GM19193 (cell line): ENCODE measurements around the gene FAM222B.

Experiments
- POLR2A ChIP-seq: IDR thresholded peaks from 4 replicates; pipeline ENCODE4 v1.6.1; 2011; ENCODE audit not compliant: insufficient read depth, insufficient read length; ENCODE audit errors: extremely low read depth

Gene FAM222B

DNA sequence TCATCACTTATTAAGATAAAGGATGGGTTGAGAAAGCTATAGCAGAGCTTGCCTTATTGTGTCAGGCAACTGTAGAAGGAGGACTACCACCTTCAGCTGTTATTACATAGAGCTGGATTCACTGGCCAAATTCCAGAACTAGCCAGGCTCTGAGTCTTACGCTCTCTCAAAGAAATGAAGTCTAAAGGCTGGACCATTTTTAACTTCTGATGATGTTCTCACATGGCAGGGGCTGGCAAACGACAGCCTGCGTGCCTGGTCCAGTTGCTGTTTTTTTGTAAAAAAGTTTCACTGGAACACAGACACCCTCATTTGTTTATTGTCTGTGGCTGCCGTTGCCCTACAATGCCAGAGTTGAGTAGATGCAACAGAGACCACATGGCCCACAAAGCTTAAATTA lies 77.6 kb downstream of the FAM222B start:
- no peak for TF ChIP-seq POLR2A

DNA sequence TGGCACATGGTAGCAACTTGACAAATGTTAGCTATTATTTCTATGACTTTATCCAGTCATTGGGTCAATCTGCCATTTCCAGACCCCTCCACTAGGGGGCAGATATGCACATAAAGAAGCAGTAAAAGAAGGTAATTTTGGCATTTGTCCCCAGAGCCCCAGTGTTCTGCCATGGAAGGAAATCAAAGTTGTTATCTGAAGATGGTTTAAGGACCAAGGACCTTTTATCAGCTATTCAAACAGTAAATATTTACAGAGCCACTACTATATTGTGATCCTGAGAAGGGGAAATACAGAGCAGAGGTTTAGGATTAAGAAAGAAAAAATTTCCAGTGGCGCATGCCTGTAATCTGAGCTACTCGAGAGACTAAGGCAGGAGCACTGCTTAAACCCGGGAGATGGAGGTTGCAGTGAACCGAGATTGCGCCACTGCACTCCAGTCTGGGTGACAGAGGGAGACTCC lies 78.8 kb downstream of the FAM222B start:
- TF ChIP-seq POLR2A = no peak

DNA sequence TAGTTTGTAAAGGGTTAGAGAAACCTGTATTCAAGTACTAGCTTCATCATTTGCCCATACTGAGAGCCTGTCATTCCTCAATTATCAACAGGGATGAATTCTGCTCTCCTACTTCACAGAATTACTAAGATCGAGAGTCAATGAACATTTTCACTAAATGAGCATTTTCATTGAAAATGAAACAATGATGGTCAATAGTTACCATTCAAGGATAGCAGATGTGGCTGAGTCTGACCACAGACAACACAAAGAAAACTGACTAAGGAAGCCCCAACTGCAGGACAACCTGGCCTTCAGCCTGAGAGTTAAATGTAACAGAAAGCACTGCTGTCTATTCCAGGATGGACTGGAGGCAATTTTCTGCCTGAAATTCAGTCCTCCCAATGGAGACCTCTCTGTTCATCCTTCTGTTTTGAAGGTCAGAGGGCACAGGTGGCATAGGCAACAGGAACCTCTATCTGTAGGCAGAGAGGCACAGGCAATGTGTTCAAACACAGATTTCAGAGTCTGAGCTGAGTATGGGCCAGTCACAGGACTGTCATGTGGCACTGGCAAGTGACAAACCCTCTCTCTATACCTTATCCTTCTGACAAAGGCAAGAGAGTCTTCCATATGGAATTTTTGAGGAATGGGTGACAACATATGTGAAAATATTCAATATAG lies 79.3 kb downstream of the FAM222B start:
- no peak for TF ChIP-seq POLR2A

DNA sequence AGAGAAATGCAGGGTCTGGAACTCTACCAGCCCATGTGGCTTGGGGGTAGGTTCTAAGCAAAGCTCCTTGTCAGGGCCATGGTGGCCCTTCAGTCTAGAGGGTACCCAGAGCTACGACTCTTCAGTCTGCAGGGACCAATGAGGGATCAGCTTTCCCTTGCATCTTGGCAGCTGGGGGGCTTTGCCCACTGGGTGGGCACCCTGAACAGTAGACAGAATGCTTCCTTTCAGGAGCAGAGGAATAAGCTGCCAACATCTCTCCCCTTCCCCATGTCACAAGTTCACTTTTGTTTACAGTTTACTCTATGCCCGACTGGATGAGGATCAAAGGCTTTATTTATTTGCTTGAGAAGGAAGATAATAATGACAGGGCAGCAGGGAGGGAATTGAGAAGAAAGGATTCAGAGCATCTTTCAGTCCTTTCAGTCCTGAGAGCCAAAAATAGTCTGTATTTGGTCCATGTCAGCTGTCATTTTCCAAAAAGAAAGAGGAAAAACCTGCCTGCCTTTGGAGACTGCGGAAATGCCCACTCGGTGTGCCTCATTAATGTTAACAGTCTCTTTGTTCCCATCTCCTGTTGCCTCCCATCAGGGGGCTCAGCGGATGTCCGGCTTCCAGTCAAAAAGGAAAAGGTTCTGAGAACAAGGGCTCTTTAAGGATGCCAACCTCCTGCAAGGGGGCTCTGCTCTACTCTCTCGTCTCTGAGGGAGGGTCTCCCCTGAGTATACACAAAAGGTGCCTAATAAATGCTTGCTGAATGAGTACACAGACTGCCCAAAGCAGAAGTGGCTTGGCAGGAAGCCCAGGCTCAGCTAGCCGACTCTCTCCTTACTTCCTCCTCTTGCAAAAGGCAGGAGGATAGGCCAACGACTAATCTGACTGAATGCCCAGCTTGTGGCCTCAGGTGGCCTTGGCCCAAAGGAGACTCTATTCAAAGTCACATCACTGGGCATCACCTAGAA lies 81.7 kb downstream of the FAM222B start:
- TF ChIP-seq POLR2A = no peak

DNA sequence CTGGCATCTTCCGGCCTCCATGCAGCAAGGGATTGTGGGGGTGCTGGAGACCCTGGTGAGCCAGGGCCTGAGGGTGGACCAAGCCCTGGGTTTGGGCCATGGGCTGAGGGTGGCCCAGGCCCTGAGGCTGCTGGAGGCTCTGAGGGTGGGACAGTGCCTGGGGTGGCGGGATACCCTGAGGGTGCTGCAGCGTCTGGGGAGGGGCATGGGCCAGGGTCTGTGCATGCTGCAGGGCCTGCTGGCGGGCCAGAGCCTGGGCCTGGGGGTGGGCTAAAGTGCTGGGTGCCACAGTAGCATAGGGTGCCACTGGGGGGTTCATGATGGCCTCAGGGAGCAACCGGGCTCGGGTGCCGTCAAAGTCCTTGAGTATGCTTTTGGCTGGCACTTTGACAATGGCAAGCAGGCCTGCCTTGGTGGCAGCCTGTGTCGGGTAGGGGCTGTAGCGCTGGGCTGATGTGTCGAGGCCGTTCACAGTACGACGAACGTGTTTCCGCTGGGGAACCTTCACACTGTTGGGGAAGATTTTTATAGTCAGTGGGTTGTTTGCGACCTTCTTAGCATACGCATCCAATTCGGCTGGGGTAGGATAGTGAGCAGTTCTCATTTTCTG lies 83.2 kb downstream of the FAM222B start:
- no peak for TF ChIP-seq POLR2A

DNA sequence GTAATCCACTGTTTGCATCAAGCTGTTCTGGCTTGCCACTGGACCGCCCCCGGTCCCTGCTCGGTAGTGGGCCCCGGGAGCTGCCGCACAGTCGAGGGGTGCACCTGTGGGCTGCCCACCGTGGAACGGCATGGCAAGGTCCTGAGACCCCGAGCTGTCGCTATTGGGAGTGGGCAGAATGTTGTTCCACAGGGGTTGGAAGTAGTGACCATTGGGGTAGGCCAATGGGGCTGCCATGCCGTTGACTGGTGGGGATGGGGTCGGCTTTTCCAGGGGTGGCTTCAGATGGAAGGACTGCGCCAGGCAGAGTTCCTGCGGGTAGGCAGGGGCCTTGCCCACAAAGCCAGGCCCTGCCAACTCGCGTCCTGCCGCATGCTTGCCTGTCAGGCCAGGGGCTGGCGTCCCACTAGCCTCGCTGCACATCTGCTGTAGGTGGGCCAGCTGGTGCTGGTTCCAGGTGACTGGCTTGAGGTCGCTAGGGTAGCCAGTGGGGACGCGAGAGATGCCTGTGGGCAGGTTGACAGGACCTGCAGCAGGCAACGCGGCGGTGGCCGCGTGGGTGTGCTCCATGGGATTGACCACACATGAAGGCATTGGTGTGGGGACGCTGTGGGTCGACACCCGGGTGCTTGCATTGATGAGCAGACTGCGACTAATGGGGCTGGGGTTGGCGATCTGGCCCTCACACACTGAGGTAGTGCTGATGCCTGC lies 84.0 kb downstream of the FAM222B start:
- no peak for TF ChIP-seq POLR2A

GRCh38 chr17:28756049-28756804 lies 86.4 kb downstream of the FAM222B start:
- no peak for TF ChIP-seq POLR2A

- TF ChIP-seq POLR2A = no peak
These were observed 87.1 kb downstream of the FAM222B start for GRCh38 chr17:28755486-28755885.

DNA sequence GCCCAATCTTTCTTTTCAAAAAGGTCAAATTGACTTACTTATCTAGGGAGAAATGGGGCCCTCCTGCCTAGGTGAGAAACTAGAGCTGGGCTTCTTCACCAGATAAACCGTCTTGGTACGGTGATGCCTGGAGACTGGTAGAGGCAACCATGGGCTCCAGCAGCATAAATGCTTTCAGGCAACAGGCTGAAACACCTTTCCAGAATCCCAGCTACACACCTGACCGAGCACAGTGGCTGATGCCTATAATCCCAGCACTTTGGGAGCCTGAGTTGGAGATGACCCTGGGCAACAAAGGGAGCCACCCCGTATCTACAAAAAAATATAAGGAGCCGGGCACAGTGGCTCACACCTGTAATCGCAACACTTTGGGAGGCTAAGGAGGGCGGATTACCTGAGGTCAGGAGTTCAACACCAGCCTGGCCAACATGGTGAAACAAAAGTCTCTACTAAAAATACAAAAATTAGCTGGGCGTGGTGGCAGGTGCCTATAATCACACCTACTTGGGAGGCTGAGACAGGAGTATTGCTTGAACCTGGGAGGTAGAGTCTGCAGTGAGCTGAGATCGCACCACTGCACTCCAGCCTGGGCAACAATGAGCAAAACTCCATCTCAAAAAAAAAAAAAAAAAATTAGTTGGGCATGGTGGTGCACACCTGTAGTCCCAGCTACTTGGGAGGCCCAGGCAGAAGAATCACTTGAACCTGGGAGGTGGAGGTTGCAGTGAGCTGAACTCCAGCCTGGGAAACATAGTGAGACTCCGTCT lies 90.8 kb downstream of the FAM222B start:
- no peak for TF ChIP-seq POLR2A

- no peak for TF ChIP-seq POLR2A
These were observed 92.2 kb downstream of the FAM222B start for GRCh38 chr17:28750178-28751047.

DNA sequence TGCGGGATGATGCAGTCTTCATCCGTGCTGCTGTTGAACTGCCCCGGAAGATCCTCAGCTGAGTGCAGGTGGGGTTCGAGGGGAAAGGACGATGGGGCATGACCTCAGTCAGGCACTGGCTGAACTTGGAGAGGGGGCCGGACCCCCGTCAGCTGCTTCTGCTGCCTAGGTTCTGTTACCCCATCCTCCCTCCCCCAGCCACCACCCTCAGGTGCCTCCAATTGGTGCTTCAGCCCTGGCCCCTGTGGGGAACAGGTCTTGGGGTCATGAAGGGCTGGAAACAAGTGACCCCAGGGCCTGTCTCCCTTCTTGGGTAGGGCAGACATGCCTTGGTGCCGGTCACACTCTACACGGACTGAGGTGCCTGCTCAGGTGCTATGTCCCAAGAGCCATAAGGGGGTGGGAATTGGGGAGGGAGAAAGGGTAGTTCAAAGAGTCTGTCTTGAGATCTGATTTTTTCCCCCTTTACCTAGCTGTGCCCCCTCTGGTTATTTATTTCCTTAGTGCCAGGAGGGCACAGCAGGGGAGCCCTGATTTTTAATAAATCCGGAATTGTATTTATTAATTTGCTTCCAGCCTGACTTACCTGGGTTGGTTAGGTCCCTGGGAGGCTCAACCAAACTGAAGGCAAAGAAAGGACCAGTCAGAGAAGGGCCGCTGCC lies 92.9 kb downstream of the FAM222B start:
- no peak for TF ChIP-seq POLR2A
